OCI-LY7 (cell line): ENCODE data around the gene POLR2M. TPM values are rescaled to one million over a fixed set of nuclear protein-coding genes. Genes with fewer than 3 reads are reported as not detected.

Experiments used
- BruUV-seq: library from RNA; stranded (reverse); fragments of 400-500 nt; replicated peaks from 2 replicates; lab custom pipeline; 2021; lab: Mats Ljungman, UMichigan
- CTCF ChIA-PET: fragments of 300-600 bp; sonication (Branson Sonifier 250); formaldehyde crosslinking; loops from one replicate; lab custom pipeline; 2022; ENCODE audit warnings: antibody characterized with exemption; ENCODE audit not compliant: unreplicated experiment; lab: Charles Lee
- POLR2A ChIA-PET: fragments of 300-600 bp; sonication (Branson Sonifier 250); formaldehyde crosslinking; loops from one replicate; lab custom pipeline; 2022; ENCODE audit warnings: antibody characterized with exemption; lab: Charles Lee
- DNase-seq: peaks from one replicate; pipeline ENCODE4 v3.0.0-alpha.2; 2015; ENCODE audit warnings: low spot score
- H2AFZ ChIP-seq: fragments of 200-600 bp; sonication (generic), shearing (Covaris generic); 2 replicates; pipeline ENCODE4 v1.6.1; 2014; ENCODE audit warnings: mild to moderate bottlenecking, antibody characterized with exemption, low read length, moderate library complexity
- H3K27ac ChIP-seq: fragments of 200-600 bp; sonication (generic); 2 replicates; pipeline ENCODE4 v1.5.1; 2014; ENCODE audit warnings: mixed run types, low read depth, mild to moderate bottlenecking, moderate library complexity, low read length, inconsistent platforms; ENCODE audit not compliant: poor library complexity, severe bottlenecking
- H3K36me3 ChIP-seq: fragments of 200-600 bp; sonication (generic); 2 replicates; pipeline ENCODE4 v1.6.1; 2014; ENCODE audit warnings: mild to moderate bottlenecking, antibody characterized with exemption, low read length, moderate library complexity, mixed read lengths; ENCODE audit not compliant: insufficient read depth
- H3K4me1 ChIP-seq: fragments of 200-600 bp; sonication (generic); 2 replicates; pipeline ENCODE4 v1.5.1; 2014; ENCODE audit warnings: mild to moderate bottlenecking, low read length; ENCODE audit not compliant: insufficient read depth, poor library complexity, severe bottlenecking
- H3K4me2 ChIP-seq: fragments of 200-600 bp; sonication (generic); 2 replicates; pipeline ENCODE4 v1.6.1; 2014; ENCODE audit warnings: mild to moderate bottlenecking, low read length
- H3K4me3 ChIP-seq: fragments of 200-600 bp; sonication (generic); 2 replicates; pipeline ENCODE4 v1.5.1; 2014; ENCODE audit warnings: mild to moderate bottlenecking, low read depth, low read length; ENCODE audit not compliant: poor library complexity, severe bottlenecking
- H3K79me2 ChIP-seq: fragments of 200-600 bp; sonication (generic); 2 replicates; pipeline ENCODE4 v1.6.1; 2016; ENCODE audit warnings: low read depth, mild to moderate bottlenecking, low read length, moderate library complexity, mixed read lengths; ENCODE audit not compliant: insufficient read depth
- H3K9me2 ChIP-seq: fragments of 200-600 bp; sonication (generic); 2 replicates; pipeline ENCODE4 v1.6.1; 2016; ENCODE audit warnings: mild to moderate bottlenecking, low read length, mixed read lengths; ENCODE audit not compliant: insufficient read depth
- H3K9me3 ChIP-seq: fragments of 200-600 bp; sonication (generic); 2 replicates; pipeline ENCODE4 v1.6.1; 2014; ENCODE audit warnings: mild to moderate bottlenecking, mixed run types, low read length, mixed read lengths
- H4K20me1 ChIP-seq: fragments of 200-600 bp; sonication (generic); 2 replicates; pipeline ENCODE4 v1.6.1; 2014; ENCODE audit warnings: mild to moderate bottlenecking, antibody characterized with exemption, low read length, moderate library complexity, mixed read lengths; ENCODE audit not compliant: insufficient read depth
- EZH2phosphoT487 ChIP-seq: fragments of 200-600 bp; sonication (generic); IDR thresholded peaks from 2 replicates; pipeline ENCODE4 v1.6.1; 2018; ENCODE audit warnings: low read depth, borderline replicate concordance, mild to moderate bottlenecking, mixed run types, antibody characterized with exemption, low read length, moderate library complexity, mixed read lengths
- intact Hi-C: fragments of 100-400 bp; cut with micrococcal nuclease; formaldehyde crosslinking; loops from one replicate; pipeline ENCODE4 v1.10.0; 2022; ENCODE audit not compliant: unreplicated experiment
- total RNA-seq, 2 experiments: library from RNA; depleted of rRNA in 1 of 2; stranded (reverse); fragments of >200 nt in 1 of 2; shearing (Covaris generic) in 1 of 2; gene quantifications; 2 replicates each; pipeline ENCODE4 v1.2.3, GENCODE V29; 2014 to 2022
- TF ChIP-seq, protein P1 (sequence below): fragments of 200-600 bp; sonication (generic); conservative IDR thresholded peaks from 2 replicates; pipeline ENCODE4 v1.5.1; 2014; ENCODE audit warnings: mild to moderate bottlenecking, antibody characterized with exemption, low read length, moderate library complexity, mixed read lengths

The POLR2M gene
- total RNA-seq, 2 experiments from 2014 or later, result 77.6 to 154 TPM

DNA sequence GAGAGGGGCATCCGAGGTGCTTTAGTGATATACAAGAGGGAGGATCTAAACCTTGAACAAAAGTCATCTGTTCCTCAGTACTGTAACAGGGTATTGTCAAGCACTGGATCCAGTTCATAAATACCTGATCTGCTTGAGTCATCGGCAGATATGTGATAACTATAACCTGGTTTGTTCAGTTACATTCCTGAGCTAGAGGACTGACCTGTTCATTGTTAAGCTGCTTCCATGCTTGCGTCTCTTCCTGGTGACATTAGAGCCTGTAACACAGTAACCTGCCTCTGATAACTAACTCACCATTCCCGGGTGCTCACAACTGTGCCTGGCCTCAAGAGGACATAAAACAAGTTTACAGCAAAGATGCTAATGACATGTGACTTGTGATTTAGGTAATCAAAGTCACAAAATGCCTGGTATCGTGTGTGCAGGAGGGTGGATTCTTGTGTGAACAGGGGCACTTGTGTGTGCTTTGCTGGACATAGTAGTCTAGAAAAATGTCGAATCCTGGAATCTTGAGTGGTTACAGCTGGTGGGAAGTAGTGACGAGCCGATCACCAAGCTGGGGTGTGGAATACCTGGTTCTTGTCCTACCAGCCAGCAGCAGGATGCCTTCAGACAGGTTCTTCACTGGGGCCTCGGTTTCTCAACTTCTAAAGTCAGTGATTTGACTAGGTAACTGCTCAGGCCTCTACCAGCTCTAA is 30.9 kb upstream of the POLR2M start:
- no peaks in the 10 kb centered on the region for H3K36me3 ChIP-seq
- no peak overlapping the region for H2AFZ ChIP-seq
- TF ChIP-seq EZH2phosphoT487, result no peak
- TF ChIP-seq, protein P1, sequence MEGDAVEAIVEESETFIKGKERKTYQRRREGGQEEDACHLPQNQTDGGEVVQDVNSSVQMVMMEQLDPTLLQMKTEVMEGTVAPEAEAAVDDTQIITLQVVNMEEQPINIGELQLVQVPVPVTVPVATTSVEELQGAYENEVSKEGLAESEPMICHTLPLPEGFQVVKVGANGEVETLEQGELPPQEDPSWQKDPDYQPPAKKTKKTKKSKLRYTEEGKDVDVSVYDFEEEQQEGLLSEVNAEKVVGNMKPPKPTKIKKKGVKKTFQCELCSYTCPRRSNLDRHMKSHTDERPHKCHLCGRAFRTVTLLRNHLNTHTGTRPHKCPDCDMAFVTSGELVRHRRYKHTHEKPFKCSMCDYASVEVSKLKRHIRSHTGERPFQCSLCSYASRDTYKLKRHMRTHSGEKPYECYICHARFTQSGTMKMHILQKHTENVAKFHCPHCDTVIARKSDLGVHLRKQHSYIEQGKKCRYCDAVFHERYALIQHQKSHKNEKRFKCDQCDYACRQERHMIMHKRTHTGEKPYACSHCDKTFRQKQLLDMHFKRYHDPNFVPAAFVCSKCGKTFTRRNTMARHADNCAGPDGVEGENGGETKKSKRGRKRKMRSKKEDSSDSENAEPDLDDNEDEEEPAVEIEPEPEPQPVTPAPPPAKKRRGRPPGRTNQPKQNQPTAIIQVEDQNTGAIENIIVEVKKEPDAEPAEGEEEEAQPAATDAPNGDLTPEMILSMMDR, result no peak
- no peaks in the 10 kb centered on the region for H4K20me1 ChIP-seq
- H3K4me3 ChIP-seq, result no peak overlapping the region
- H3K9me2 ChIP-seq, result no peaks in the 10 kb centered on the region
- DNase-seq, result no peak
- H3K4me1 ChIP-seq, result no peaks in the 10 kb centered on the region
- no TSS peak for BruUV-seq
- no peaks in the 10 kb centered on the region for H3K9me3 ChIP-seq
- POLR2A ChIA-PET, result no interaction called here
- no peak overlapping the region for H3K4me2 ChIP-seq
- CTCF ChIA-PET, result no interaction called here
- intact Hi-C loops, result no loop called here
- no peaks in the 10 kb centered on the region for H3K79me2 ChIP-seq
- no peak overlapping the region for H3K27ac ChIP-seq

DNA sequence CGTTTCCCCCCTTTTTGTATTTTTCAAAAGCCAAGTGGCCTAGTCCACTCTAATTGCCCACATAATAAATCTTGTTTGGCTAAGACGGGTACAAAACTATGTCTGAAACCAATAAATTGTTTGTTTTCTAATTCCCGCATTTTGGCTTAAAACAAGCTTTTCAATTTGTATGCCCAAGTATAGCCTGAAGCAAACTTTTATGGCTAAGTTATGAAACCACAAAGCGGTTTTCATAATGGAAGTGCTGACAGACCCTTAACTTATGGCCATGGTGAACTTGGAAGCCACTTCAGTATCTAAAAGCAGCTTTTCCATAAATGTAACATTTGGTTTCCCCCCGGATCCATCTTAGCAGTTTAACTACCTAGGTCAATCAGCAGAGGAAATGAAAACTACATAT is 29.9 kb upstream of the POLR2M start:
- POLR2A ChIA-PET, result no interaction called here
- no peaks in the 10 kb centered on the region for H3K9me3 ChIP-seq
- H3K4me3 ChIP-seq, result no peak overlapping the region
- CTCF ChIA-PET, result no interaction called here
- no peaks in the 10 kb centered on the region for H4K20me1 ChIP-seq
- TF ChIP-seq, protein P1, result no peak
- TF ChIP-seq EZH2phosphoT487, result no peak
- H2AFZ ChIP-seq, result no peak overlapping the region
- intact Hi-C loops, result no loop called here
- DNase-seq, result no peak
- H3K9me2 ChIP-seq, result no peaks in the 10 kb centered on the region
- H3K4me1 ChIP-seq, result no peaks in the 10 kb centered on the region
- no peak overlapping the region for H3K27ac ChIP-seq
- no peak overlapping the region for H3K4me2 ChIP-seq
- no peaks in the 10 kb centered on the region for H3K79me2 ChIP-seq
- BruUV-seq, result no TSS peak
- no peaks in the 10 kb centered on the region for H3K36me3 ChIP-seq

DNA sequence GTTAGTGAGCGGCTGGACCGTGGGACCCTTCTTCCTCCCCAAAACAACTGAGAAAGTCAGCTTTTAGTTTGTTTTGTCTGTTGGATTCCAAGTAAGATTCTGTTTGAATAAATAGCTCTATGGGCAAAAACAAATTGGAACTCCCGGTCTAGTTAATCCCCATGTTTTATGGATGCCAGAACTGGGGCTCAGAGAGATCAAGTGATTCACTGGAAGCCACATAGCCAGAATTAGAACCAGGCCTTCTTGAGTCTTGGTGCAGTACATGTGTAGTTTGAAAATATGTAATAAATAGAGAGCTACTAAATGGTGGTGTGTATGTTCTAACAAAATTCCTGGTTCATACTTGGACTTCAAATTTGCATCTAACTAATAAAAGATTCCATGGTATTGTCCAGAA is 29.3 kb upstream of the POLR2M start:
- Histone ChIP-seq H2AFZ (no peak overlapping the region), H3K9me2 (no peaks in the 10 kb centered on the region), H3K79me2 (no peaks in the 10 kb centered on the region), H4K20me1 (no peaks in the 10 kb centered on the region), H3K9me3 (no peaks in the 10 kb centered on the region), H3K4me3 (no peak overlapping the region), H3K27ac (no peak overlapping the region), H3K4me2 (no peak overlapping the region), H3K4me1 (no peaks in the 10 kb centered on the region), H3K36me3 (no peaks in the 10 kb centered on the region)
- TF ChIP-seq EZH2phosphoT487, result no peak
- TF ChIP-seq, protein P1, result no peak
- CTCF ChIA-PET, result no interaction called here
- no peak for DNase-seq
- POLR2A ChIA-PET, result no interaction called here
- no TSS peak for BruUV-seq
- intact Hi-C loops, result no loop called here
